HCT116 (cell line): ENCODE results near the gene LRRC46. TPM values are rescaled to one million over a fixed set of nuclear protein-coding genes. Genes with fewer than 3 reads are reported as not detected.

Source experiments
- ATAC-seq: fragments of 200-7000 bp; cut with Tn5 transposase; 2 replicates; pipeline ENCODE4 v1.9.1; 2020; ENCODE audit warnings: mild to moderate bottlenecking, moderate library complexity
- BruUV-seq: library from RNA; stranded (reverse); fragments of 400-500 nt; replicated peaks from 2 replicates; lab custom pipeline; 2021; lab: Mats Ljungman, UMichigan
- CTCF ChIA-PET: fragments of 300-600 bp; sonication (Branson Sonifier 250); formaldehyde crosslinking; loops from one replicate; lab custom pipeline; 2021; ENCODE audit warnings: antibody characterized with exemption; lab: Charles Lee
- POLR2A ChIA-PET: fragments of 300-600, 350-600 bp; sonication (Branson Sonifier 250); formaldehyde crosslinking; loops from one replicate; lab custom pipeline; 2021; ENCODE audit warnings: antibody characterized with exemption; lab: Charles Lee
- RAD21 ChIA-PET, 2 experiments: fragments of 300-600 bp; sonication (Branson Sonifier 250); formaldehyde crosslinking; loops; one replicate each; lab custom pipeline; 2023; ENCODE audit warnings: low total read pairs in 2 of 2; ENCODE audit not compliant: uncharacterized antibody in 2 of 2, unreplicated experiment in 2 of 2, low non-redundant PET in 1 of 2; lab: Charles Lee
- DNase-seq: peaks from one replicate; pipeline ENCODE4 v3.0.0-alpha.2; 2010; ENCODE audit warnings: low read depth, low spot score
- H2AFZ ChIP-seq: fragments of 200-600 bp; shearing (Covaris generic), sonication (generic); 2 replicates; pipeline ENCODE4 v1.6.1; 2017; ENCODE audit warnings: low read depth, mixed run types, mixed read lengths, antibody characterized with exemption, low read length; ENCODE audit not compliant: poor library complexity, severe bottlenecking
- H3K27ac ChIP-seq: 2 replicates; pipeline ENCODE4 v1.5.1; 2012; ENCODE audit warnings: low read depth, low read length
- H3K27me3 ChIP-seq: fragments of 200-600 bp; sonication (generic); 2 replicates; pipeline ENCODE4 v1.6.1; 2016; ENCODE audit warnings: mixed run types, low read length, mixed read lengths; ENCODE audit not compliant: insufficient read depth
- H3K36me3 ChIP-seq, 2 experiments: fragments of 200-500 bp in 1 of 2; fragments of 200-600 bp in 1 of 2; sonication (Bioruptor generic) in 1 of 2; sonication (generic) in 1 of 2; 2 replicates each; pipeline versions ENCODE4 v1.5.1 to v1.6.1; 2014 to 2016; ENCODE audit warnings: low read length in 2 of 2, inconsistent platforms in 1 of 2, mixed read lengths in 1 of 2, mixed run types in 1 of 2; ENCODE audit not compliant: insufficient read depth in 2 of 2, control insufficient read depth in 1 of 2
- H3K4me1 ChIP-seq, 2 experiments: fragments of 200-600 bp in 1 of 2; sonication (generic) in 1 of 2; 2 replicates each; pipeline versions ENCODE4 v1.5.1 to v1.6.1; 2012 to 2017; ENCODE audit warnings: low read length in 2 of 2, inconsistent platforms in 1 of 2, mild to moderate bottlenecking in 1 of 2, mixed read lengths in 1 of 2, mixed run types in 1 of 2, moderate library complexity in 1 of 2; ENCODE audit not compliant: insufficient read depth in 2 of 2, control insufficient read depth in 1 of 2
- H3K4me2 ChIP-seq: fragments of 200-600 bp; sonication (generic); 2 replicates; pipeline ENCODE4 v1.6.1; 2017; ENCODE audit warnings: mixed run types, low read length, mixed read lengths
- H3K4me3 ChIP-seq, 2 experiments: fragments of 200-600 bp in 1 of 2; sonication (generic) in 1 of 2; replicated peaks in 1 of 2; 2 replicates each; pipeline ENCODE4 v1.5.1; 2011 to 2016; ENCODE audit warnings: low read length in 2 of 2, control low read depth in 1 of 2, low read depth in 1 of 2, mild to moderate bottlenecking in 1 of 2, mixed read lengths in 1 of 2, mixed run types in 1 of 2
- H3K79me2 ChIP-seq: fragments of 200-600 bp; sonication (generic); 2 replicates; pipeline ENCODE4 v1.6.1; 2017; ENCODE audit warnings: mild to moderate bottlenecking, mixed run types, low read length, moderate library complexity, mixed read lengths; ENCODE audit not compliant: insufficient read depth
- H3K9ac ChIP-seq: fragments of 200-600 bp; sonication (generic); 2 replicates; pipeline ENCODE4 v1.6.1; 2016; ENCODE audit warnings: low read length, mixed read lengths
- H3K9me2 ChIP-seq: fragments of 200-600 bp; sonication (generic), shearing (Covaris generic); 2 replicates; pipeline ENCODE4 v1.6.1; 2017; ENCODE audit warnings: mixed run types, mild to moderate bottlenecking, moderate library complexity; ENCODE audit not compliant: insufficient read depth
- H3K9me3 ChIP-seq, 2 experiments: fragments of 200-500 bp in 1 of 2; fragments of 200-600 bp in 1 of 2; sonication (Bioruptor generic) in 1 of 2; sonication (generic) in 1 of 2; 2 replicates each; pipeline ENCODE4 v1.6.1; 2014 to 2017; ENCODE audit warnings: low read length in 2 of 2, mixed read lengths in 2 of 2, inconsistent platforms in 1 of 2, low read depth in 1 of 2, mild to moderate bottlenecking in 1 of 2, mixed run types in 1 of 2, moderate library complexity in 1 of 2; ENCODE audit not compliant: control insufficient read depth in 1 of 2, insufficient read depth in 1 of 2
- H4K20me1 ChIP-seq: fragments of 200-600 bp; sonication (generic), shearing (Covaris generic); 2 replicates; pipeline ENCODE4 v1.6.1; 2017; ENCODE audit warnings: mixed run types, mild to moderate bottlenecking, moderate library complexity; ENCODE audit not compliant: insufficient read depth
- CEBPB ChIP-seq: IDR thresholded peaks from 2 replicates; pipeline ENCODE4 v1.6.1; 2012; ENCODE audit warnings: low read depth
- EGR1 ChIP-seq: IDR thresholded peaks from 2 replicates; pipeline ENCODE4 v1.6.1; 2012; ENCODE audit warnings: low read depth
- EZH2 ChIP-seq: fragments of 200-600 bp; sonication (generic); IDR thresholded peaks from 2 replicates; pipeline ENCODE4 v1.6.1; 2017; ENCODE audit warnings: antibody characterized with exemption, mixed run types
- JUND ChIP-seq: IDR thresholded peaks from 2 replicates; pipeline ENCODE4 v1.6.1; 2012
- POLR2A ChIP-seq: IDR thresholded peaks from 2 replicates; pipeline ENCODE4 v1.7.0; 2011; ENCODE audit warnings: borderline replicate concordance; ENCODE audit not compliant: insufficient read depth, insufficient read length; ENCODE audit errors: extremely low read depth
- POLR2AphosphoS5 ChIP-seq: IDR thresholded peaks from 2 replicates; pipeline ENCODE4 v1.6.1; 2011; ENCODE audit warnings: mild to moderate bottlenecking, low read depth, low read length, moderate library complexity
- RAD21 ChIP-seq: IDR thresholded peaks from 2 replicates; pipeline ENCODE4 v1.6.1; 2012; ENCODE audit warnings: low read depth, mild to moderate bottlenecking
- SIN3A ChIP-seq: IDR thresholded peaks from 2 replicates; pipeline ENCODE4 v1.6.1; 2012; ENCODE audit warnings: low read depth
- SRF ChIP-seq: IDR thresholded peaks from 2 replicates; pipeline ENCODE4 v1.6.1; 2012; ENCODE audit warnings: low read depth
- YY1 ChIP-seq: IDR thresholded peaks from 2 replicates; pipeline ENCODE4 v1.6.1; 2011; ENCODE audit warnings: low read length, low read depth, moderate library complexity, mild to moderate bottlenecking; ENCODE audit not compliant: insufficient replicate concordance; ENCODE audit errors: extremely low read depth
- ZFX ChIP-seq: fragments of 450-650 bp; IDR thresholded peaks from 2 replicates; pipeline ENCODE4 v1.6.1; 2017
- ZNF274 ChIP-seq: fragments of 200-500 bp; sonication (Bioruptor generic); IDR thresholded peaks from 2 replicates; pipeline ENCODE4 v1.6.1; 2014; ENCODE audit warnings: mild to moderate bottlenecking, low read depth, low read length, inconsistent platforms
- intact Hi-C: fragments of 100-400 bp; cut with micrococcal nuclease; formaldehyde crosslinking; loops from 2 replicates; pipeline ENCODE4 v1.10.0; 2022
- total RNA-seq: library from RNA; stranded (reverse); gene quantifications from one replicate; pipeline ENCODE4 v1.2.1, GENCODE V29; 2021; ENCODE audit not compliant: unreplicated experiment
- TF ChIP-seq, protein P1 (sequence below): IDR thresholded peaks from 2 replicates; pipeline ENCODE4 v1.6.1; 2012
- TF ChIP-seq, protein P2 (sequence below): IDR thresholded peaks from 2 replicates; pipeline ENCODE4 v1.6.1; 2012; ENCODE audit warnings: low read depth
- TF ChIP-seq, protein P3 (sequence below): IDR thresholded peaks from 2 replicates; pipeline ENCODE4 v1.6.1; 2011; ENCODE audit warnings: mild to moderate bottlenecking, low read length, moderate library complexity; ENCODE audit not compliant: insufficient replicate concordance; ENCODE audit errors: extremely low read depth
- TF ChIP-seq, protein P4 (sequence below), 3 experiments: fragments of 200-600 bp in 1 of 3; sonication (generic) in 1 of 3; IDR thresholded peaks in 2 of 3; conservative IDR thresholded peaks in 1 of 3; 2 replicates each; pipeline ENCODE4 v1.5.1; 2012 to 2017; ENCODE audit warnings: low read depth in 2 of 3, low read length in 2 of 3, antibody characterized with exemption in 1 of 3, borderline replicate concordance in 1 of 3, control low read depth in 1 of 3, mild to moderate bottlenecking in 1 of 3, mixed read lengths in 1 of 3, mixed run types in 1 of 3, moderate library complexity in 1 of 3; ENCODE audit not compliant: insufficient read depth in 1 of 3

LRRC46 gene
- total RNA-seq, 1 experiment from 2014 or later: 0.76 TPM

DNA sequence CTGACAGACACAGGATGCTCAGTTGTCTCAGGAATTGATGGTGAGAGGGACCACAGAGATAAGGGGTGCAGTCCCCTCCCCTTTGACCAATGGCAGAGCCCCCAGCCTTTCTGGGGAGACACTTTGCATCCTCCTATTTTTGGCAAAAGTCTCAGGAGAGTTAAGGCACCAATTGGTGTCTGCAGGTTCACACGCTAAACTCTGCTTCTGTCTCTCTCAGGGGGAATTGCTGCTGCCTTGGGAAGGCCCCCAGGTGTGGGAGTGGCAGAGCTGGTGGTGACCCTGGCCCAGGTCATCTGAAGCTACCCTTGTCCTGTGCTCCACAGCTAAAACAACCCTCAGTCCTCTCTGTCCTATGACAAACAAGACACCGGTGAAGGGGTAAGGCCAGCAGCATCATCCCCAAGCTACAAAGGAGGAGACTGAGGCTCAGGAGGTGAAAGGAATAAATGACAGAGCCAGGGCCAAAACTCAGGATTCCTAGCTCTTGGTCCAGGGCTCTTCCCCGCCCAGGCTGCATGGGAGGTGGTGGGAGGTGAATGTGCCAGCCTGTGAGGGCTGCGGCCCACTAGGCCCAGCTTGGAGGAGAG, 30.2 kb upstream of the LRRC46 start (continued):
- TF ChIP-seq EZH2 (no peak), SRF (no peak), POLR2A (no peak)
- TF ChIP-seq, protein P1, sequence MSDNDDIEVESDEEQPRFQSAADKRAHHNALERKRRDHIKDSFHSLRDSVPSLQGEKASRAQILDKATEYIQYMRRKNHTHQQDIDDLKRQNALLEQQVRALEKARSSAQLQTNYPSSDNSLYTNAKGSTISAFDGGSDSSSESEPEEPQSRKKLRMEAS: no peak

DNA sequence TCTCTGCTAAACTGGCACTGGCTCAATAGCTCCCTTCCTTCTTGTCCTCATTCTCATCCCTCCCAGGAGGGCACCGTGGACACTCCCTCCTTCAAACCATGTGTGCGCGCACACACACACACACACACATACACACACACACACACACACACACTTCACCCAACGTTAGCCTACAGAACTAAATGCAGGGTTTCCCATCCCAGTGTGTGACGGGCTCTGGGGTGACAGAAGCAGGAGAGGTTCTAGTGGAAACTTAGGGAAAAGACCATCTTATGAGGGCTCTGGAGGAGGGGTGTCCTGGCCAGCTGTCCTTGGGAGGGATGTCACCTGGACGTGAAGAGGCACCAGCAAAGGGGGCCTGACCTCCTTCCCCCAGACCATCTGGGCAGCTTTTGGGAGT, 29.6 kb upstream of the LRRC46 start:
- Histone ChIP-seq H2AFZ (no peak overlapping the region), H3K79me2 (no peaks in the 10 kb centered on the region), H3K4me2 (no peak overlapping the region), H3K4me1 (no peaks in the 10 kb centered on the region), H3K9me2 (no peaks in the 10 kb centered on the region), H3K27ac (no peak overlapping the region), H3K9ac (no peak overlapping the region), H3K4me3 (no peak overlapping the region), H4K20me1 (no peaks in the 10 kb centered on the region), H3K9me3 (no peaks in the 10 kb centered on the region), H3K36me3 (no peaks in the 10 kb centered on the region), H3K27me3 (peaks cover 11% of the 10 kb centered on the region; the same call in 1 of the 2 replicates)
- ChIA-PET CTCF (interaction anchor here (0.7 to 1.4 kb wide), 9 partner anchors 16 to 216 kb away, joined by 3 to 5 read pairs (median 3); partner anchors contain the start of genes CDK5RAP3 and TBKBP1), RAD21 (no interaction called here), POLR2A (no interaction called here)
- BruUV-seq: no TSS peak
- intact Hi-C loops: loop anchor here (1.0 to 5.0 kb wide), 5 partner anchors 26 to 181 kb away; partner anchors contain the start of gene TBX21
- DNase-seq (no peak), ATAC-seq (no peak; the same call in 1 of the 2 replicates)
- TF ChIP-seq JUND (no peak), YY1 (no peak), ZNF274 (no peak), EGR1 (no peak), POLR2AphosphoS5 (no peak), SRF (no peak), SIN3A (no peak), RAD21 (no peak), ZFX (no peak), CEBPB (no peak), EZH2 (no peak)
- TF ChIP-seq, protein P2, sequence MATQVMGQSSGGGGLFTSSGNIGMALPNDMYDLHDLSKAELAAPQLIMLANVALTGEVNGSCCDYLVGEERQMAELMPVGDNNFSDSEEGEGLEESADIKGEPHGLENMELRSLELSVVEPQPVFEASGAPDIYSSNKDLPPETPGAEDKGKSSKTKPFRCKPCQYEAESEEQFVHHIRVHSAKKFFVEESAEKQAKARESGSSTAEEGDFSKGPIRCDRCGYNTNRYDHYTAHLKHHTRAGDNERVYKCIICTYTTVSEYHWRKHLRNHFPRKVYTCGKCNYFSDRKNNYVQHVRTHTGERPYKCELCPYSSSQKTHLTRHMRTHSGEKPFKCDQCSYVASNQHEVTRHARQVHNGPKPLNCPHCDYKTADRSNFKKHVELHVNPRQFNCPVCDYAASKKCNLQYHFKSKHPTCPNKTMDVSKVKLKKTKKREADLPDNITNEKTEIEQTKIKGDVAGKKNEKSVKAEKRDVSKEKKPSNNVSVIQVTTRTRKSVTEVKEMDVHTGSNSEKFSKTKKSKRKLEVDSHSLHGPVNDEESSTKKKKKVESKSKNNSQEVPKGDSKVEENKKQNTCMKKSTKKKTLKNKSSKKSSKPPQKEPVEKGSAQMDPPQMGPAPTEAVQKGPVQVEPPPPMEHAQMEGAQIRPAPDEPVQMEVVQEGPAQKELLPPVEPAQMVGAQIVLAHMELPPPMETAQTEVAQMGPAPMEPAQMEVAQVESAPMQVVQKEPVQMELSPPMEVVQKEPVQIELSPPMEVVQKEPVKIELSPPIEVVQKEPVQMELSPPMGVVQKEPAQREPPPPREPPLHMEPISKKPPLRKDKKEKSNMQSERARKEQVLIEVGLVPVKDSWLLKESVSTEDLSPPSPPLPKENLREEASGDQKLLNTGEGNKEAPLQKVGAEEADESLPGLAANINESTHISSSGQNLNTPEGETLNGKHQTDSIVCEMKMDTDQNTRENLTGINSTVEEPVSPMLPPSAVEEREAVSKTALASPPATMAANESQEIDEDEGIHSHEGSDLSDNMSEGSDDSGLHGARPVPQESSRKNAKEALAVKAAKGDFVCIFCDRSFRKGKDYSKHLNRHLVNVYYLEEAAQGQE: no peak
- TF ChIP-seq, protein P3, sequence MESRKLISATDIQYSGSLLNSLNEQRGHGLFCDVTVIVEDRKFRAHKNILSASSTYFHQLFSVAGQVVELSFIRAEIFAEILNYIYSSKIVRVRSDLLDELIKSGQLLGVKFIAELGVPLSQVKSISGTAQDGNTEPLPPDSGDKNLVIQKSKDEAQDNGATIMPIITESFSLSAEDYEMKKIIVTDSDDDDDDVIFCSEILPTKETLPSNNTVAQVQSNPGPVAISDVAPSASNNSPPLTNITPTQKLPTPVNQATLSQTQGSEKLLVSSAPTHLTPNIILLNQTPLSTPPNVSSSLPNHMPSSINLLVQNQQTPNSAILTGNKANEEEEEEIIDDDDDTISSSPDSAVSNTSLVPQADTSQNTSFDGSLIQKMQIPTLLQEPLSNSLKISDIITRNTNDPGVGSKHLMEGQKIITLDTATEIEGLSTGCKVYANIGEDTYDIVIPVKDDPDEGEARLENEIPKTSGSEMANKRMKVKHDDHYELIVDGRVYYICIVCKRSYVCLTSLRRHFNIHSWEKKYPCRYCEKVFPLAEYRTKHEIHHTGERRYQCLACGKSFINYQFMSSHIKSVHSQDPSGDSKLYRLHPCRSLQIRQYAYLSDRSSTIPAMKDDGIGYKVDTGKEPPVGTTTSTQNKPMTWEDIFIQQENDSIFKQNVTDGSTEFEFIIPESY: no peak
- TF ChIP-seq, protein P1: no peak
- TF ChIP-seq, protein P4, sequence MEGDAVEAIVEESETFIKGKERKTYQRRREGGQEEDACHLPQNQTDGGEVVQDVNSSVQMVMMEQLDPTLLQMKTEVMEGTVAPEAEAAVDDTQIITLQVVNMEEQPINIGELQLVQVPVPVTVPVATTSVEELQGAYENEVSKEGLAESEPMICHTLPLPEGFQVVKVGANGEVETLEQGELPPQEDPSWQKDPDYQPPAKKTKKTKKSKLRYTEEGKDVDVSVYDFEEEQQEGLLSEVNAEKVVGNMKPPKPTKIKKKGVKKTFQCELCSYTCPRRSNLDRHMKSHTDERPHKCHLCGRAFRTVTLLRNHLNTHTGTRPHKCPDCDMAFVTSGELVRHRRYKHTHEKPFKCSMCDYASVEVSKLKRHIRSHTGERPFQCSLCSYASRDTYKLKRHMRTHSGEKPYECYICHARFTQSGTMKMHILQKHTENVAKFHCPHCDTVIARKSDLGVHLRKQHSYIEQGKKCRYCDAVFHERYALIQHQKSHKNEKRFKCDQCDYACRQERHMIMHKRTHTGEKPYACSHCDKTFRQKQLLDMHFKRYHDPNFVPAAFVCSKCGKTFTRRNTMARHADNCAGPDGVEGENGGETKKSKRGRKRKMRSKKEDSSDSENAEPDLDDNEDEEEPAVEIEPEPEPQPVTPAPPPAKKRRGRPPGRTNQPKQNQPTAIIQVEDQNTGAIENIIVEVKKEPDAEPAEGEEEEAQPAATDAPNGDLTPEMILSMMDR (IDR thresholded peaks at IDR 0.05 in 2 of 3, conservative IDR thresholded peaks at IDR 0.05 in 1 of 3; ENCODE audit: borderline replicate concordance in 1 of 3, insufficient read depth in 1 of 3, low read depth in 2 of 3, low read length in 2 of 3): no peak
